Suprapubic skin (tissue), 3 donors: ENCODE data around the gene KIR3DL1.

Experiments used
- POLR2A ChIP-seq, 2 donors: fragments of 450-650 bp; IDR thresholded peaks; one replicate each; pipeline ENCODE4 v1.6.1; 2017; ENCODE audit warnings: antibody characterized with exemption in 2 of 2, mild to moderate bottlenecking in 2 of 2, moderate library complexity in 2 of 2
- TF ChIP-seq, protein P1 (sequence below), 2 donors: fragments of 200-600 bp in 1 of 2; fragments of 450-650 bp in 1 of 2; sonication (generic) in 1 of 2; IDR thresholded peaks; one replicate each; pipeline ENCODE4 v1.5.1; 2016 to 2019; ENCODE audit warnings: antibody characterized with exemption in 2 of 2, mild to moderate bottlenecking in 1 of 2, moderate library complexity in 1 of 2

GRCh38 chr19:54803410-54803809 lies 12.9 kb upstream of the KIR3DL1 start, which contains the start of gene KIR2DL4:
- TF ChIP-seq, protein P1, sequence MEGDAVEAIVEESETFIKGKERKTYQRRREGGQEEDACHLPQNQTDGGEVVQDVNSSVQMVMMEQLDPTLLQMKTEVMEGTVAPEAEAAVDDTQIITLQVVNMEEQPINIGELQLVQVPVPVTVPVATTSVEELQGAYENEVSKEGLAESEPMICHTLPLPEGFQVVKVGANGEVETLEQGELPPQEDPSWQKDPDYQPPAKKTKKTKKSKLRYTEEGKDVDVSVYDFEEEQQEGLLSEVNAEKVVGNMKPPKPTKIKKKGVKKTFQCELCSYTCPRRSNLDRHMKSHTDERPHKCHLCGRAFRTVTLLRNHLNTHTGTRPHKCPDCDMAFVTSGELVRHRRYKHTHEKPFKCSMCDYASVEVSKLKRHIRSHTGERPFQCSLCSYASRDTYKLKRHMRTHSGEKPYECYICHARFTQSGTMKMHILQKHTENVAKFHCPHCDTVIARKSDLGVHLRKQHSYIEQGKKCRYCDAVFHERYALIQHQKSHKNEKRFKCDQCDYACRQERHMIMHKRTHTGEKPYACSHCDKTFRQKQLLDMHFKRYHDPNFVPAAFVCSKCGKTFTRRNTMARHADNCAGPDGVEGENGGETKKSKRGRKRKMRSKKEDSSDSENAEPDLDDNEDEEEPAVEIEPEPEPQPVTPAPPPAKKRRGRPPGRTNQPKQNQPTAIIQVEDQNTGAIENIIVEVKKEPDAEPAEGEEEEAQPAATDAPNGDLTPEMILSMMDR (IDR thresholded peaks at IDR 0.05), result no peak
- TF ChIP-seq POLR2A (IDR thresholded peaks at IDR 0.05), result no peak
